NT2/D1 (cell line): Measurements from ENCODE around the gene SHTN1.

Experiments
- SUZ12 ChIP-seq: IDR thresholded peaks from 2 replicates; pipeline ENCODE4 v1.6.1; 2011; ENCODE audit not compliant: insufficient read length, insufficient read depth; ENCODE audit errors: extremely low read depth
- YY1 ChIP-seq: IDR thresholded peaks from 2 replicates; pipeline ENCODE4 v1.6.1; 2011; ENCODE audit not compliant: insufficient read length, insufficient read depth
- ZNF274 ChIP-seq: IDR thresholded peaks from 2 replicates; pipeline ENCODE4 v1.6.1; 2011; ENCODE audit warnings: mild to moderate bottlenecking, low read depth, low read length

DNA sequence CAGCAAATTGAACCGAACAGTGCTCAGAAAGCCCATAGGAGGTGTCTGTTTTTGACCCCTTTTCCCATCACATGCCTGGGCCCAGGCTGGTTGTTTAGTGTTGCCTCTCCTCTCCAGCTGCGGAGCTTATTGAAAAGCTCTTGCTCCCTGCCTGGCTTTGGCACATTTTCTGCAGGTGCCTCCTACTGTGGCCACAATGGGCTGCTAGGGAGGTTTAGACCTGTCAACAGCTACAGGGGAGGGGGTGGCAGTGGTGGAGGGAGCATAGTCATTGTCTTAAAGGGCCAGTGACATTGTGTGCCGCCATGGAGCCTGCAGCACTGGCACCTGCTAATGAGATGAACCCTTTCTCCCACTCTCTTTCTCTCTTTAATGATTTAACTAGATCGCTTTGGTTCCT is 168.9 kb downstream of the SHTN1 start:
- TF ChIP-seq ZNF274 (no peak), SUZ12 (no peak), YY1 (no peak)
